Endothelial cell of umbilical vein (primary cell): ENCODE results near the gene KCTD21. TPM values are rescaled to one million over a fixed set of nuclear protein-coding genes. Genes with fewer than 3 reads are reported as not detected.

ENCODE experiments used
- BruUV-seq: library from RNA; stranded (reverse); fragments of 400-500 nt; replicated peaks from 2 replicates; lab custom pipeline; 2021; lab: Mats Ljungman, UMichigan
- CTCF ChIA-PET: fragments of 300-600, 350-600 bp; sonication (Branson Sonifier 250); formaldehyde crosslinking; loops from one replicate; lab custom pipeline; 2021; ENCODE audit warnings: antibody characterized with exemption, inconsistent platforms; lab: Charles Lee
- POLR2A ChIA-PET: fragments of 300-600, 350-600 bp; sonication (Branson Sonifier 250); formaldehyde crosslinking; loops from one replicate; lab custom pipeline; 2021; ENCODE audit warnings: antibody characterized with exemption, inconsistent platforms; lab: Charles Lee
- DNase-seq: peaks from one replicate; pipeline ENCODE4 v3.0.0-alpha.2; 2011; ENCODE audit warnings: low read depth, low spot score
- FAIRE-seq: peaks from 2 replicates; lab custom pipeline; 2011; peaks lifted over from hg19 to GRCh38; lab: Jason Lieb, UNC
- H2AFZ ChIP-seq: 2 replicates; pipeline ENCODE4 v1.6.0; 2012; ENCODE audit warnings: low read depth, low read length, control low read depth, inconsistent platforms
- H3K27ac ChIP-seq: 2 replicates; pipeline ENCODE4 v1.5.1; 2011; ENCODE audit warnings: low read depth, mild to moderate bottlenecking, control low read depth, low read length, moderate library complexity; ENCODE audit not compliant: insufficient read depth
- H3K27me3 ChIP-seq, 2 experiments: 2 replicates each; pipeline versions ENCODE4 v1.6.0 to v1.6.1; 2011; ENCODE audit warnings: low read length in 2 of 2, mixed read lengths in 1 of 2; ENCODE audit not compliant: control insufficient read depth in 2 of 2, insufficient read depth in 2 of 2
- H3K36me3 ChIP-seq, 2 experiments: 2 replicates in 1 of 2; 3 replicates in 1 of 2; pipeline ENCODE4 v1.5.1; 2011; ENCODE audit warnings: low read length in 2 of 2, mild to moderate bottlenecking in 1 of 2, moderate library complexity in 1 of 2; ENCODE audit not compliant: control insufficient read depth in 2 of 2, insufficient read depth in 2 of 2; ENCODE audit errors: extremely low read depth in 1 of 2
- H3K4me1 ChIP-seq: 3 replicates; pipeline ENCODE4 v1.5.1; 2011; ENCODE audit warnings: mild to moderate bottlenecking, low read length; ENCODE audit not compliant: control insufficient read depth, insufficient read depth; ENCODE audit errors: extremely low read depth
- H3K4me2 ChIP-seq: 2 replicates; pipeline ENCODE4 v1.6.1; 2011; ENCODE audit warnings: low read length, control low read depth, mixed read lengths; ENCODE audit not compliant: insufficient read depth
- H3K4me3 ChIP-seq, 3 experiments: fragments of 200-600 bp in 1 of 3; sonication (generic), shearing (Covaris generic) in 1 of 3; replicated peaks in 1 of 3; 2 replicates each; pipeline ENCODE4 v1.5.1; 2011 to 2016; ENCODE audit warnings: control low read depth in 3 of 3, low read length in 3 of 3, mild to moderate bottlenecking in 2 of 3, inconsistent platforms in 1 of 3, low read depth in 1 of 3, moderate library complexity in 1 of 3; ENCODE audit not compliant: insufficient read depth in 1 of 3
- H3K79me2 ChIP-seq: 2 replicates; pipeline ENCODE4 v1.6.0; 2012; ENCODE audit warnings: low read length, inconsistent platforms; ENCODE audit not compliant: control insufficient read depth, insufficient read depth
- H3K9ac ChIP-seq: replicated peaks from 2 replicates; pipeline ENCODE3; 2011; ENCODE audit warnings: low read length, control low read depth; ENCODE audit not compliant: insufficient read depth; ENCODE audit errors: extremely low read depth
- H3K9me1 ChIP-seq: replicated peaks from 3 replicates; pipeline ENCODE4 v1.6.0; 2011; ENCODE audit warnings: mild to moderate bottlenecking, low read length; ENCODE audit not compliant: control insufficient read depth, insufficient read depth; ENCODE audit errors: extremely low read depth
- H3K9me3 ChIP-seq: replicated peaks from 2 replicates; pipeline ENCODE4 v1.5.1; 2012; ENCODE audit warnings: low read length, inconsistent platforms; ENCODE audit not compliant: control insufficient read depth, insufficient read depth
- H4K20me1 ChIP-seq: replicated peaks from 2 replicates; pipeline ENCODE3; 2011; ENCODE audit warnings: mild to moderate bottlenecking, low read length; ENCODE audit not compliant: control insufficient read depth, insufficient read depth; ENCODE audit errors: extremely low read depth
- EZH2 ChIP-seq: IDR thresholded peaks from 2 replicates; pipeline ENCODE4 v1.6.1; 2012; ENCODE audit warnings: borderline replicate concordance, low read depth, mild to moderate bottlenecking, moderate library complexity, low read length, inconsistent platforms; ENCODE audit not compliant: severe bottlenecking
- FOS ChIP-seq: IDR thresholded peaks from 2 replicates; pipeline ENCODE4 v1.6.1; 2011; ENCODE audit warnings: mild to moderate bottlenecking, low read length, moderate library complexity, borderline replicate concordance; ENCODE audit not compliant: insufficient read depth
- JUN ChIP-seq: IDR thresholded peaks from 2 replicates; pipeline ENCODE4 v1.6.1; 2011; ENCODE audit warnings: borderline replicate concordance, low read depth; ENCODE audit not compliant: insufficient read length, insufficient read depth
- MAX ChIP-seq: IDR thresholded peaks from 2 replicates; pipeline ENCODE4 v1.6.1; 2011; ENCODE audit not compliant: insufficient read depth, insufficient read length
- MYC ChIP-seq: IDR thresholded peaks from one replicate; pipeline ENCODE4 v1.6.1; 2011; ENCODE audit warnings: mild to moderate bottlenecking, low read depth, low read length
- POLR2A ChIP-seq: IDR thresholded peaks from 2 replicates; pipeline ENCODE4 v1.6.1; 2012; ENCODE audit warnings: low read depth, mild to moderate bottlenecking, control low read depth, low read length
- POLR2AphosphoS5 ChIP-seq: IDR thresholded peaks from 2 replicates; pipeline ENCODE4 v1.6.1; 2012; ENCODE audit warnings: low read depth, mild to moderate bottlenecking, control low read depth, low read length, moderate library complexity; ENCODE audit not compliant: insufficient read depth
- dilution Hi-C: fragments of 300-500 bp; cut with MboI; formaldehyde crosslinking; loops from one replicate; pipeline ENCODE4 v1.15.0; 2019; ENCODE audit warnings: low sequenced_read_pairs; ENCODE audit not compliant: extremely low pct_ligation_motif_present
- intact Hi-C: fragments of 100-400 bp; cut with micrococcal nuclease; formaldehyde crosslinking; loops from one replicate; pipeline ENCODE4 v1.10.0; 2022
- polyA plus RNA-seq, 4 experiments: library from polyadenylated mRNA; depleted of rRNA in 3 of 4; stranded (reverse) in 3 of 4; unstranded in 1 of 4; fragments of >200 nt; gene quantifications; 2 replicates each; pipeline versions ENCODE4 v1.2.1 to v1.2.3, GENCODE V29; 2011 to 2012; ENCODE audit warnings: missing spikeins in 1 of 4
- total RNA-seq: library from RNA; stranded (reverse); gene quantifications from 2 replicates; pipeline ENCODE4 v1.2.3, GENCODE V29; 2021
- TF ChIP-seq, protein P1 (sequence below), 2 donors: IDR thresholded peaks; 1 replicate in 1 of 2; 2 replicates in 1 of 2; pipeline ENCODE4 v1.5.1; 2011; ENCODE audit warnings: low read length in 2 of 2, mild to moderate bottlenecking in 2 of 2, moderate library complexity in 2 of 2, control low read depth in 1 of 2, inconsistent platforms in 1 of 2, low read depth in 1 of 2; ENCODE audit not compliant: insufficient read depth in 1 of 2; ENCODE audit errors: extremely low read depth in 1 of 2

KCTD21 gene
- total and polyA plus RNA-seq, 2 donors (not counting 3 experiments of a cell fraction or from before 2014, with no cell fraction given) = 8.5 to 11.9 TPM

- intact Hi-C loops = loop anchor here (1.0 to 5.0 kb wide), 5 partner anchors 49 to 423 kb away; partner anchors contain the start of genes GAB2, KCTD21, NDUFC2 and USP35
- Histone ChIP-seq H3K9me1 (no peaks in the 10 kb centered on the region), H3K36me3 (no peaks in the 10 kb centered on the region), H3K9me3 (no peaks in the 10 kb centered on the region), H2AFZ (peak within 1 kb of the TSS; percentile 97), H3K4me1 (peaks cover 15% of the 10 kb centered on the region), H3K27ac (peak within 1 kb of the TSS; percentile 60), H3K79me2 (peaks cover 7% of the 10 kb centered on the region), H4K20me1 (no peaks in the 10 kb centered on the region), H3K27me3 (no peaks in the 10 kb centered on the region), H3K4me3 (peak within 1 kb of the TSS; percentile 52 to 84 (median 69)), H3K4me2 (peak within 1 kb of the TSS; percentile 83), H3K9ac (peak within 1 kb of the TSS; percentile 87)
- ChIA-PET CTCF (interaction anchor here (0.9 to 2.5 kb wide), 6 partner anchors 8 to 425 kb away, joined by 3 to 14 read pairs (median 4); partner anchors contain the start of genes KCTD21 and USP35), POLR2A (interaction anchor here (0.8 to 1.9 kb wide), 3 partner anchors 9 to 49 kb away, joined by 3 to 6 read pairs (median 5); partner anchors contain the start of genes KCTD21 and USP35)
- TF ChIP-seq POLR2A (peak; percentile 89), EZH2 (no peak), MAX (peak; percentile 91), JUN (no peak), MYC (peak; percentile 30), POLR2AphosphoS5 (peak; percentile 89), FOS (no peak)
- TF ChIP-seq, protein P1, sequence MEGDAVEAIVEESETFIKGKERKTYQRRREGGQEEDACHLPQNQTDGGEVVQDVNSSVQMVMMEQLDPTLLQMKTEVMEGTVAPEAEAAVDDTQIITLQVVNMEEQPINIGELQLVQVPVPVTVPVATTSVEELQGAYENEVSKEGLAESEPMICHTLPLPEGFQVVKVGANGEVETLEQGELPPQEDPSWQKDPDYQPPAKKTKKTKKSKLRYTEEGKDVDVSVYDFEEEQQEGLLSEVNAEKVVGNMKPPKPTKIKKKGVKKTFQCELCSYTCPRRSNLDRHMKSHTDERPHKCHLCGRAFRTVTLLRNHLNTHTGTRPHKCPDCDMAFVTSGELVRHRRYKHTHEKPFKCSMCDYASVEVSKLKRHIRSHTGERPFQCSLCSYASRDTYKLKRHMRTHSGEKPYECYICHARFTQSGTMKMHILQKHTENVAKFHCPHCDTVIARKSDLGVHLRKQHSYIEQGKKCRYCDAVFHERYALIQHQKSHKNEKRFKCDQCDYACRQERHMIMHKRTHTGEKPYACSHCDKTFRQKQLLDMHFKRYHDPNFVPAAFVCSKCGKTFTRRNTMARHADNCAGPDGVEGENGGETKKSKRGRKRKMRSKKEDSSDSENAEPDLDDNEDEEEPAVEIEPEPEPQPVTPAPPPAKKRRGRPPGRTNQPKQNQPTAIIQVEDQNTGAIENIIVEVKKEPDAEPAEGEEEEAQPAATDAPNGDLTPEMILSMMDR (IDR thresholded peaks at IDR 0.05; ENCODE audit: extremely low read depth in 1 of 2, insufficient read depth in 1 of 2, low read depth in 1 of 2, low read length in 2 of 2) = no peak
- TSS peak; percentile 69 for BruUV-seq
- dilution Hi-C loops = no loop called here
- FAIRE-seq (peak; percentile 90), DNase-seq (peak; percentile 99)
These were observed 48.7 kb downstream of the KCTD21 start, which contains the start of gene ALG8 for GRCh38 chr11:78139422-78140391. Gene ALG8 (minus strand): TSS chr11:78139626. CDS start chr11:78139588, 38 bp downstream.
